ENCODE measurements around the gene KRTAP8-1.

The KRTAP8-1 gene, protein sequence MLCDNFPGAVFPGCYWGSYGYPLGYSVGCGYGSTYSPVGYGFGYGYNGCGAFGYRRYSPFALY

DNA sequence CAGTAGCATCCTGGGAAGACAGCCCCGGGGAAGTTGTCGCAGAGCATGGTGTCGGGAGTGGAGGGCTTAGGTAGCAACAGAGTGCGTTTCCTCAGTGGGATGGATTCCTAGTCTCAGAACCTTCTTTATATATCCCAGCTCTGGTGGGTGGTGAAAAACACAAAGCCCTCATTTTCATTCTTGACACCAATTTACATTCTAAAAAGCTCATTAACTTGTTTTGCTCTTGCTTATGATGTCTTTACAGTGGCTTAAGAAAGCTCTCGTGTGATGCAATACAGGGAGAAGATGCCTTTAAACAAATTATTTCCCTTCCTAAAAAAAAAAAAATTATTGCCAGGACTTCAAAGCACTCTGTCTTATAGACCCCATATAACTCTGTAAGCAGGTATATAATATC is at the start of gene KRTAP8-1:
TSS of gene KRTAP8-1 (minus strand) at position 101 of the 400 bp plus-strand sequence. CDS start at position 47, 54 bp downstream.
- DNase-seq = no peak

DNA sequence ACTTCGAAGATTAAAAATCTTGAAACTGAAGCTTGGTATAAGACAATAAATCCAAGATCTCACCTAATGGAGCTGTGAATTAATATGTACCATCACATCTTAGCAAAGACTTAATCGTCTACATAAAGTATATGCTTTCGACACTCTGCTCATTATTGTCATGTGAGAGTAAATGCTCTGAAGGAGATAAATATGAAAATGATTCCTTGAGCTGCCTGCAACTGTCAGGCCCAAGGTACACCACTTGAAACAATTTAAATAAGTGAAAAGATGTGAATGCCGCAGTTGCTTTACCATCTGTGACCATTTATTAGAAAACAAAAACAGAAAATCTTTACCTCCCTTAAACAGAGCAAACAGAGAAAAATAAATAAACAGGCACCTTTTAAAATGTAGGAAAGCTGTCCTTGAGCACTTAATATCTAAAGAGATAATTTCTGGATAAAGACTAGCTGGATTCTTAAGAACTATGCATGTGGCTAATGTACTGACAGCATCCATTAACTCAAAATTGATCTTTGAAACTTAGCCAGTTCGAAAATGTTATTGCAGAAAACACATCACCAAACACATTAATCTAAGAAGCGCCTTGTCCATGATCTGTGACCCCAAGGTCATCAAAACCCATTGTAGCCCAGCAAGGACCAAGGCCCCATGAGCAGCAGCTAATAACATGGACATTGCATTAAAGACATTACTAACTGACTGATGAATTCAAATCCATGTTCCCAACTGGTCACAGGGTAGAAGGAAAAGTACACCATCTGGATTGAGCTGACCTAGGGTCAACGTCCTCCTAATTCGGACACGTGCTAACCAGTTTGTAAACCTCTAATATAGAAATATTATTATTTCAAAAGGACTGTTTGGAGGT is 34.8 kb upstream of the KRTAP8-1 start:
- DNase-seq = no peak

DNA sequence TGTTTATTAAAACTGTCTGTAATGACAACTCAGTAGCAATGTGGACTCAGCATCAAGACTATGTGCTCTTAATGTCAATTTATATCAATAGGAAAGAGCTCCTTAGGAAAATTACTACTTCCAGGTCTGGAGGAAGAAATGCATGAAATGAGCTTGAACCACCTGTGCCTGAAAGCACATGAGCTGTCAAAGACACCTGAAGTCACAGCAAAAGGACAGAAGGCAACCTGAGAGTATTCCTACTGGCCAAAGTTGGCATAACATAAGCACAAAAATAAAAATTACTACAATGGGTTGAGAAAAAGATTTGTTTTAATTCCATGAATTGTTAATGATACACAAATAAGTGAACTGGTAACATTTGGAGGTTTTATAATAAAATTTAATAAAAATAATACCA is 29.9 kb upstream of the KRTAP8-1 start:
- no peak for DNase-seq

DNA sequence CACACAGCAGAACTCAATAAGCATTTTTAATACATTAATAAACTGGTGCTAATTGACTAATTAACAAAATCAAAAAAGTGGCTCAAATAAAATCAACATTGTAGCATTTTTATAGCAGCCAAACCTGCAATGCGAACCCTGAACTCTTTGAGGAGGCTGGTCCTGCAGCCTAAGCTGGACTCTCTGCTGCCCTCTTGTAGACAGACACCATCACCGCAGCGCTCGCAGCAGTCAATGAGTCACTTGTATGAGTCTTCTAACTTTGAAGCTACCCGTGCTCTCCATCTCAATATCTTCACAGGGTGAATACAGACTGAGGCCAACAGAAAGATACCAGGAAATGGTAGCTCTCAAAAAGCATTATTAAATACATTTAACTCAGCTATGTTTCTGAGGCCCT is 26.2 kb upstream of the KRTAP8-1 start:
- peak; percentile 67 for DNase-seq

DNA sequence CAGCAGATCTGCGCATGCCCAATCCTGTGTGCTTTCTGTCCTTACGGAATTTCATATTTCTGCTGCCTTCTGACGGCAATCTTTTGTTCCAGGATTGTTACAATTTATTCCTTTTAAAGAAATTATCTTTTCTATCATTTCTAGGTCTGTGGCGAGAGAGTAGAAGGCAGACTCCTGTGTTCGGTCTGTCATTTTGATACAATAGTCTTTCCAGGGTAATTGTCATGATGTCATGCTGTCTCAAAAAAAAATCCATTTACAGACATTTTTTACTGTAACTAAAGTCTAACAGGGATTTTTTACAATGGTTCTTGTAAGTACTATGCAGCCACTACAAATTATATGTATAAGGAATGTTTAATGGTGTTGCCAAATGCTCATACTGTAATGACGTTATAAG is 25.5 kb upstream of the KRTAP8-1 start:
- no peak for DNase-seq

DNA sequence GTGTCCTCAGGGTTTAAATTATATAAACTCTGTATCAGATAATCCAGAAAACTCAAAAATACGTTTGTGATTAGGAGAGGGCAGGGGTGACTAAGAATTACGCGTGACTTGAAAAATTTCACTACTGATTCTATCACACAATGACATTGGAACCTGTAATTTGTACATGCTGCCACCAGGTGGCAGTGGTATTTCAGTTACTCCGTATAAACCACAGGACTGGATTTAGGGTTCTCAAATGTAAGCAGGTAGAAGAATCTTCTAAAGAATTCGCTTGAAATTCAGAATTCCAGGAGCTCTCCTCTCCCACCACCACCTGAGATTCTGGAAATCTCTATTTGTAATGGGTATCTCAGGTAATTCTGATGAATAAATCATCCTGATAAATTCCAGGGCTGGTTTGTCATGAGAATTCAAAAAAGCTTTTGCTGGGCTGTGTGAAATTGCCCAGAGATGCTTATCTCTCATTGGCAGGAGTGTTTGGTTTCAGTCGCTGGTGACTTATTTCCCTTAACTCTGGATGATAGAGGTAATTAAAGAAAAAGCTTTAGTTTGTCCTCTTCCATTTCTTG is 18.2 kb upstream of the KRTAP8-1 start:
- peak; percentile 70 for DNase-seq

DNA sequence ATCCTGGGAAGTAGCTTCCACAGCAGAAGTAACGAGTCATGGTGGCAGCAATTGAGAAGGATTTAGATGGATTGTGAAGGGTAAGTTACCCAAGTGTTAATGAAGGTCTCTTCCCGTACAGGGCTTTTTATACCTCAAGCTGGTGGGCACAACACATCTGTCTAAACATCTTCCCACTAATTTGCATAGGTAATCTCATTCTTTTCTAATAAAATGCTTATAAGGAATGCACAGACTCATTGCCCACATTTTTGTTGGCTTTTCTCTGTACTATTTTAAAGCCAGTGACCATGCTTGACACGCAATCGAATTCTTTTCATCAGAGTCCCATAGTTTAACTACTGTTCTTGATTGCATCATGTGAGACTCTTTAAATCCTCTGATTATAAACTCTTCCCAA is 16.6 kb upstream of the KRTAP8-1 start, which contains the start of gene KRTAP7-1:
TSS of gene KRTAP7-1 (minus strand) at position 101 of the 400 bp plus-strand sequence. CDS start at position 40, 61 bp downstream.
- DNase-seq = no peak

DNA sequence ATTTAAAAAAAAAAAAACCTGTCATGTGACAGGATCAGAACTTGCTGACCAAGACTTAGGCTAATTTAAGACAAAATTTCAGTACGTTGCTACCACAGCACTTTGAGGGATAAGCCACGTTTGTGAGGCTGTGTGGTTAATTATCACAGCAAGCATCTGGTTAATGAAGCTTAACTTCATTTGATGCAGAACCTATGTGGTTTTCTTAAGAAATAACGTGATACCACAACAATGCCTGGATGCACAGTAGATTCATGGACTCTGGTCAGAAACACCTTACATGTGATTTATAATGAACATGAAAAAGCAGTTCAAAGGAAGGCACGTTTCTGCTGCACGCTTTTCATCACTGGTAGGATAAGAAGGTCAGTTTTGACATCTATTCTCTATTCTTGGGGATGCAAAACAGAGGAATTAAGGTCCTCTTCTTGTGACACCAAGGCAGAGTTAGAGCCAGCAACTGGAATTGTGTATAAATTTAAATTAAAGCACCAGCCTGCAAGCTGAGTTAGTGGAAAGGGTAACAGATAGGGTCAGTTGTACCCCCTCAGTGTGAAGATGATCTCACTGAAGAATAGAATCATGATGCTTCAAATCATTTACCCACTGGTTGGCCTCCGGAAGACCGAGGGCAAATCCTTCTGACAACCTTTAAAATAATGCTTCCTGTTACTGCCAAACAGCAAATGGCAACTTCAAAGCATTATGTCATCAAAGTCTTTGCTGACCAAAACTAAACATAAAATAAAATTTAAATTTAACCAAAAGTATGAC is 6.0 kb upstream of the KRTAP8-1 start:
- DNase-seq = no peak

DNA sequence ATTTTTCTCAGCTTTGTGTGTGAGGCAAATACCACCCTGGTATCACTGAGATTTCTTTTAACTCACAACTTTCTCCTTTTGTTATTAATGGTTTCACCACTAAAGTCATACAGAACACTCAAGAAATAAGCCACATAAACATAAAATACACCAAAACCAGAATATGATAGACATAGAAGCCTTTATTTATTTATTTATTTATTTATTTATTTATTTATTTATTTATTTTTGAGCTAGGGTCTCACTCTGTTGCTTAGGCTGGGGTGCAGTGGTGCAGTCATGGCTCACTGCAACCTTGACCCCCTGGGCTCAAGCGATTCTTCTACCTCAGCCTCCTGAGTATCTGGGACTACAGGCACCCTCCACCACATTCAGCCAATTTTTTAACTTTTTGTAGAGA is 12.5 kb downstream of the KRTAP8-1 start:
- DNase-seq = no peak

DNA sequence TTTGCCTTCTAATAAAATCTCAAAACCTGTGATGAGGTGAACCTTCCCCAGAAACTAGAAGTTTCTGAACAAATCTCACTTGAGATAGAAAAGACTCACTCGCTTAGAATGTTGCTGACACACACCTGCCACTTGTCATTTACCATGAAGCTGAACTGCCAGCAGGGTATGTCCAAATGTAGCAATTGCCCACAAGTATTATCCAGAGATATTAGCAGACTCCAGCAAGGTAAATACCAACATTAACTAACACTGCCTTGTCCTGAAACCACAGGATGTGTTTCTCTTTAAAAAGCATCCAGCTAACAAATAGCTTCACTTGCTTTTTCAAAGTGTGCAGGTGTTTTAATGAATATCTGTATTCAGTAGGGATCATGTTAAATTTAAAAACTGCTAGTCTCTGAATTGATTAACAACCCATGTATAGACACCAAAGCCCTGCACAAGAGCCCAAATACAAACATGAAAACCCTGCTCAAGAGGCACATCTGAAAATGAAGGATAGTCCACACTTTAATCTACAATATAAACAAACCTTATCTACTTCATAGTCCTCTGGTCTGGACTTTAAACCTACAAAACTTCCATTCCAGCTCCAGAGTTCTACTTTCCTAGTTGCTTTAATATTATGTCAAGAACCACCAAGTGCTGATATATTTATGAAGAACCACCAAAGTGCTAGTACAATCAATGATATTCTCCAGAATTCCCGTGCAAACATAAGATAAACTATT is 19.3 kb downstream of the KRTAP8-1 start:
- DNase-seq = no peak

DNA sequence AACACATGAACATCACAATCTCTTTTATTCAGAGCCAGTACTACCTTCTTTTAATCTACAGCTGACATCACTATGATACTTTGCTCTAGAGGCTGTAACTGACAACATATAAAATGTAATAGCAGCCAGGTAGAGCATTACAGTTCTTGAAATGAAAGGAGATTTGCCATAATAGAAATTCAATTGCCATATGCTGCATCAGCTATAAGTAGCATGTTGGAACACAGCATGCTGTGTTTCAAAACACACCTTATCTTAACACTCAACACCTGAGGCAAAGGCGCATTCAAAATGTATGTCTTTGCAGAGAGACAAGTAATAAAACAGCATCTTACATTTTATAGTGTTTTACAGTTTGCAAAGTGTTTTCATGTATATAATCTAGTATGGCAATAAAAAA is 33.8 kb downstream of the KRTAP8-1 start:
- DNase-seq = no peak

DNA sequence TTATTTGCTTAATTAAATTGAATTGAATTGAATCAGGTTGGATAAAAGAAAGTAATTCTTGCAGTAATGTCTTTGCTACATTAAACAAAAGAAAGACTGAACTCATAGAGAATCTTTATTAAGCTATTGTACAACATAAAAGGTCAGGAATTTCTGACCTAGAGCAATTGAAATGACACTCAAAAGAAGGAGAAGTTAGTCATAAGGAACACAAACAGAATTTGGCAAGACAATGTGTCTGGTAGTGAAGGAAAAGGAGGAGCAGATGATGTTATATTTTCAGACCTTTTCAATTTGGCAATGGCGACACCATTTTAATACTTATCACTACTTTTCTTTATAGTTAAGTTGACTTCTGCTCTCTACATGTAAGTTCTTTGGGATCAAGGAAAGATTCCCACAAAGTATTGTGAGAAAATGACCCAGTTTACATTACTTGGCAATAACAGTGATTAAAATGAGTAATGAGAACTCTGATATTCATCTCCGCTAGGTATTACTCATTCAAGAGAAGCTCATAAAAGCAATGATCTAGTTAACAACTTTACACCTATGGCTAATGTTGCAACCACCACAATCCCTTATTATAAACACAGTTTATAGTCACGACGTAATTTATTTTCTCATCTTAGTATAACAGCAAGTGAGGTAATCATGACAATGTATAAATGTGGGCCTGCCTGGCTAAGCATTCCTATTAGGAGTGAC is 43.2 kb downstream of the KRTAP8-1 start:
- DNase-seq = no peak
